HepG2 (cell line): Measurements from ENCODE around the gene CENPB. TPM values are rescaled to one million over a fixed set of nuclear protein-coding genes. Genes with fewer than 3 reads are reported as not detected.

Experiments
- ATAC-seq: fragments of 200-7000 bp; cut with Tn5 transposase; 3 replicates; pipeline ENCODE4 v1.9.1; 2020; ENCODE audit warnings: mild to moderate bottlenecking, moderate library complexity
- BruUV-seq: library from RNA; stranded (reverse); fragments of 400-500 nt; replicated peaks from 2 replicates; lab custom pipeline; 2021; lab: Mats Ljungman, UMichigan
- CTCF ChIA-PET: fragments of 300-600 bp; formaldehyde crosslinking; extraction: SDS; loops from one replicate; lab custom pipeline; 2021; ENCODE audit warnings: low total read pairs, inconsistent platforms, low intra/inter-chr PET ratio; lab: Yijun Ruan, JAX
- POLR2A ChIA-PET: fragments of 350-600 bp; sonication (Branson Sonifier 250); formaldehyde crosslinking; loops from one replicate; lab custom pipeline; 2020; ENCODE audit warnings: antibody characterized with exemption, inconsistent platforms; lab: Yijun Ruan, JAX
- DNase-seq: peaks from one replicate; pipeline ENCODE4 v3.0.0-alpha.2; 2015; ENCODE audit warnings: low spot score
- FAIRE-seq: peaks from 3 replicates; lab custom pipeline; 2011; peaks lifted over from hg19 to GRCh38; lab: Jason Lieb, UNC
- H2AFZ ChIP-seq: one replicate; pipeline ENCODE4 v1.6.1; 2011; ENCODE audit warnings: low read length, inconsistent platforms
- H3K27ac ChIP-seq: fragments of 300-600 bp; 3 replicates; pipeline ENCODE4 v1.8.0; 2011; ENCODE audit warnings: mixed run types, mild to moderate bottlenecking, mixed read lengths, low read length, inconsistent platforms; ENCODE audit not compliant: insufficient read depth; ENCODE audit errors: extremely low read length
- H3K27me3 ChIP-seq, 2 experiments: fragments of 200-600 bp in 1 of 2; 2 replicates in 1 of 2; 3 replicates in 1 of 2; pipeline versions ENCODE4 v1.6.0 to v1.8.0; 2011; ENCODE audit warnings: low read length in 2 of 2, mild to moderate bottlenecking in 2 of 2, moderate library complexity in 2 of 2, inconsistent platforms in 1 of 2; ENCODE audit not compliant: insufficient read depth in 2 of 2, control insufficient read depth in 1 of 2
- H3K36me3 ChIP-seq, 2 experiments: fragments of 200-600 bp in 1 of 2; replicated peaks in 1 of 2; 2 replicates in 1 of 2; 3 replicates in 1 of 2; pipeline versions ENCODE4 v1.5.1 to v1.8.0; 2011; ENCODE audit warnings: low read length in 2 of 2, inconsistent platforms in 1 of 2; ENCODE audit not compliant: insufficient read depth in 2 of 2, control insufficient read depth in 1 of 2
- H3K4me1 ChIP-seq: 2 replicates; pipeline ENCODE4 v1.5.1; 2012; ENCODE audit warnings: low read length, inconsistent platforms; ENCODE audit not compliant: insufficient read depth
- H3K4me2 ChIP-seq: 2 replicates; pipeline ENCODE4 v1.6.0; 2011; ENCODE audit warnings: low read depth, low read length, inconsistent platforms
- H3K4me3 ChIP-seq, 3 experiments: fragments of 200-600 bp in 1 of 3; sonication (generic), shearing (Covaris generic) in 1 of 3; replicated peaks in 1 of 3; 2 replicates each; pipeline ENCODE4 v1.5.1; 2011 to 2016; ENCODE audit warnings: low read length in 3 of 3, inconsistent platforms in 2 of 3, low read depth in 2 of 3, mild to moderate bottlenecking in 2 of 3, control low read depth in 1 of 3, mixed read lengths in 1 of 3; ENCODE audit not compliant: insufficient read depth in 1 of 3
- H3K79me2 ChIP-seq: one replicate; pipeline ENCODE4 v1.6.1; 2011; ENCODE audit warnings: low read length, inconsistent platforms; ENCODE audit not compliant: insufficient read depth
- H3K9ac ChIP-seq: 2 replicates; pipeline ENCODE4 v1.6.0; 2011; ENCODE audit warnings: mild to moderate bottlenecking, low read depth, low read length, inconsistent platforms; ENCODE audit not compliant: insufficient read depth
- H3K9me3 ChIP-seq: 2 replicates; pipeline ENCODE4 v1.5.1; 2012; ENCODE audit warnings: mild to moderate bottlenecking, low read length
- H4K20me1 ChIP-seq: 2 replicates; pipeline ENCODE4 v1.6.0; 2011; ENCODE audit warnings: inconsistent platforms, mild to moderate bottlenecking, low read length, moderate library complexity; ENCODE audit not compliant: insufficient read depth
- AHDC1 ChIP-seq: sonication (generic); formaldehyde crosslinking; IDR thresholded peaks from 2 replicates; pipeline ENCODE4 v1.5.1; 2020; ENCODE audit warnings: mild to moderate bottlenecking, missing genetic modification reagents, borderline replicate concordance
- ZBTB33 ChIP-seq: sonication (generic); formaldehyde crosslinking; IDR thresholded peaks from 2 replicates; pipeline ENCODE4 v1.4.0; 2020; ENCODE audit warnings: missing genetic modification reagents
- ZKSCAN1 ChIP-seq: fragments of 150-350 bp; IDR thresholded peaks from 2 replicates; pipeline ENCODE4 v1.6.1; 2014; ENCODE audit warnings: low read length
- ZNF460 ChIP-seq: sonication (generic); formaldehyde crosslinking; IDR thresholded peaks from 2 replicates; pipeline ENCODE4 v1.5.1; 2020; ENCODE audit warnings: missing genetic modification reagents, mild to moderate bottlenecking, borderline replicate concordance
- ZNF713 ChIP-seq: sonication (generic); formaldehyde crosslinking; IDR thresholded peaks from 2 replicates; pipeline ENCODE4 v1.4.0; 2020; ENCODE audit warnings: mild to moderate bottlenecking, missing genetic modification reagents
- WGBS: methylation state at CpG from one replicate; pipeline ENCODE4 v1.1.6; 2017; ENCODE audit warnings: low lambda C conversion rate; 5-methylcytosine and 5-hydroxymethylcytosine counted together
- in situ Hi-C: cut with HindIII; loops from 2 replicates; pipeline ENCODE4 v1.10.0; 2017; ENCODE audit warnings: low pct_unique_long_range_greater_than_20kb; ENCODE audit not compliant: extremely low pct_ligation_motif_present
- intact Hi-C: fragments of 100-400 bp; cut with micrococcal nuclease; formaldehyde crosslinking; loops from one replicate; pipeline ENCODE4 v1.10.0; 2022; ENCODE audit not compliant: unreplicated experiment
- polyA plus RNA-seq, 8 experiments: library from polyadenylated mRNA; depleted of rRNA in 3 of 8; stranded (reverse) in 7 of 8; unstranded in 1 of 8; fragments of >200 nt; fragmentation: Illumina TruSeq in 4 of 8; extraction: Trizol in 4 of 8; gene quantifications; 2 replicates each; pipeline versions ENCODE4 v1.2.1 to v1.2.3, GENCODE V29; 2011 to 2016; ENCODE audit warnings: low read depth in 4 of 8, missing spikeins in 1 of 8, mixed read lengths in 1 of 8; ENCODE audit not compliant: insufficient read depth in 1 of 8
- total RNA-seq, 5 experiments: library from RNA; depleted of rRNA; stranded (reverse); fragments of >200 nt; fragmentation: Illumina TruSeq; extraction: Trizol; gene quantifications; 2 replicates each; pipeline ENCODE4 v1.2.3, GENCODE V29; 2016; ENCODE audit warnings: low read depth in 1 of 5
- TF ChIP-seq, protein P1 (sequence below): sonication (generic); formaldehyde crosslinking; IDR thresholded peaks from 2 replicates; pipeline ENCODE4 v1.4.0; 2020; ENCODE audit warnings: mild to moderate bottlenecking, low read depth, missing genetic modification reagents
- TF ChIP-seq, protein P2 (sequence below): sonication (generic); formaldehyde crosslinking; IDR thresholded peaks from 2 replicates; pipeline ENCODE4 v1.4.0; 2020; ENCODE audit warnings: missing genetic modification reagents

CENPB gene
- total and polyA plus RNA-seq, 2 of the 13 experiments (the other 11 are each of a cell fraction or from before 2014, with no cell fraction given), result 10.4 to 54.5 TPM

- TF ChIP-seq, protein P1, sequence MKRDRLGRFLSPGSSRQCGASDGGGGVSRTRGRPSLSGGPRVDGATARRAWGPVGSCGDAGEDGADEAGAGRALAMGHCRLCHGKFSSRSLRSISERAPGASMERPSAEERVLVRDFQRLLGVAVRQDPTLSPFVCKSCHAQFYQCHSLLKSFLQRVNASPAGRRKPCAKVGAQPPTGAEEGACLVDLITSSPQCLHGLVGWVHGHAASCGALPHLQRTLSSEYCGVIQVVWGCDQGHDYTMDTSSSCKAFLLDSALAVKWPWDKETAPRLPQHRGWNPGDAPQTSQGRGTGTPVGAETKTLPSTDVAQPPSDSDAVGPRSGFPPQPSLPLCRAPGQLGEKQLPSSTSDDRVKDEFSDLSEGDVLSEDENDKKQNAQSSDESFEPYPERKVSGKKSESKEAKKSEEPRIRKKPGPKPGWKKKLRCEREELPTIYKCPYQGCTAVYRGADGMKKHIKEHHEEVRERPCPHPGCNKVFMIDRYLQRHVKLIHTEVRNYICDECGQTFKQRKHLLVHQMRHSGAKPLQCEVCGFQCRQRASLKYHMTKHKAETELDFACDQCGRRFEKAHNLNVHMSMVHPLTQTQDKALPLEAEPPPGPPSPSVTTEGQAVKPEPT, result peak; percentile 85
- TF ChIP-seq, protein P2, sequence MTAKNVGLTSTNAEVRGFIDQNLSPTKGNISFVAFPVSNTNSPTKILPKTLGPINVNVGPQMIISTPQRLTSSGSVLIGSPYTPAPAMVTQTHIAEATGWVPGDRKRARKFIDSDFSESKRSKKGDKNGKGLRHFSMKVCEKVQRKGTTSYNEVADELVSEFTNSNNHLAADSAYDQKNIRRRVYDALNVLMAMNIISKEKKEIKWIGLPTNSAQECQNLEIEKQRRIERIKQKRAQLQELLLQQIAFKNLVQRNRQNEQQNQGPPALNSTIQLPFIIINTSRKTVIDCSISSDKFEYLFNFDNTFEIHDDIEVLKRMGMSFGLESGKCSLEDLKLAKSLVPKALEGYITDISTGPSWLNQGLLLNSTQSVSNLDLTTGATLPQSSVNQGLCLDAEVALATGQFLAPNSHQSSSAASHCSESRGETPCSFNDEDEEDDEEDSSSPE, result peak; percentile 92
Measured at GRCh38 chr20:3820048-3820900, 33.7 kb upstream of the CENPB start, which contains the start of gene AP5S1 (continued).

DNA sequence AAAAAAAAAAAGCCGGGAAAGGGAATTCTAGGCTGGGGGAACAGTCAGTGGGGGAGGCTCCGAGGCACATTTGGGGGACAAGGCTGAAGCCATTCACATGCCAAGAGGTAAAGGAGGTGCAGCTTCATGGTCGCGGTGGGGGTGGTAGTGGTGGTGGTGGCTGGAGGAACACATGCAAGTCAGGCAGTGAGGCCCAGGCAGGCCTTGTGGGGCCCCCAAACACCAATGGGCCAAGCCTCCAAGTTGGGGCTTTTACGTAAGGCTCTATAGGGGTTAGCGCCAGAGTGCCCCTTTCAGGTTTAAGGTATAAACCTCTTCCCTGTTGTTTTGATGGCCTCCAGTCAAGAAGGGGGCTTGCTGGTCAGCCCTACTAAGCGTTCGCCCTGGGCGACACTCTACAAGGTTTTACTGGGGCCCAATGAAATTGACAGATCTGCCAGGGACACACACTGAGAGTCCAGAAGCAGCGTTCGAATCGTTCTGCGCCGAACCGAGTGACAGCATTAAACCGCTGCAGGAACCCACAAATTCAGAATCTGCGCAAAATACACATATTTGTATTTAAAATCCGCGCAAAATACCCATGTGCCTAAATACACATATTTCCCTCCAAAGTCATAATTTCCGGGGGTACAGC is 33.0 kb upstream of the CENPB start:
- H4K20me1 ChIP-seq, result no peaks in the 10 kb centered on the region
- peaks cover 6 to 20% of the 10 kb centered on the region in 2 experiments for H3K36me3 ChIP-seq
- ATAC-seq, result no peak
- in situ Hi-C loops (loop anchor here (5.0 kb wide), 1 partner anchor 37 kb away; the partner anchor contains the start of gene SPEF1), intact Hi-C loops (loop anchor here (1.0 to 2.0 kb wide), 4 partner anchors 21 to 69 kb away; partner anchors contain the start of genes MAVS and PANK2)
- DNase-seq, result no peak
- H3K27me3 ChIP-seq, result peaks cover 3 to 10% of the 10 kb centered on the region in 2 experiments; a peak in 3 of 5 replicates
- peak overlapping the region; percentile 87 for H3K4me2 ChIP-seq
- FAIRE-seq, result no peak
- H2AFZ ChIP-seq, result no peak overlapping the region
- CTCF ChIA-PET, result interaction anchor here (1.2 to 4.6 kb wide), 7 partner anchors 22 to 70 kb away, joined by 3 to 119 read pairs (median 7); partner anchors contain the start of genes CENPB and SPEF1
- peak overlapping the region; percentile 96 for H3K27ac ChIP-seq
- WGBS, result 61% methylated on average over 20 of the region's 20 CpGs
- H3K4me3 ChIP-seq, result peak overlapping the region; percentile 91 to 95 (median 94)
- H3K9me3 ChIP-seq, result no peaks in the 10 kb centered on the region
- POLR2A ChIA-PET, result interaction anchor here (0.6 to 4.8 kb wide), 28 partner anchors 7 to 1152 kb away, joined by 3 to 134 read pairs (median 8); partner anchors contain the start of genes ADISSP, CDC25B, CENPB and MAVS
- peaks cover 12% of the 10 kb centered on the region for H3K79me2 ChIP-seq
- H3K9ac ChIP-seq, result peak overlapping the region; percentile 99
- BruUV-seq, result TSS peak; percentile 90
- H3K4me1 ChIP-seq, result peaks cover 32% of the 10 kb centered on the region
- TF ChIP-seq AHDC1 (peak; percentile 62; the same call in 1 of the 2 replicates), ZBTB33 (CRISPR knock-in tag) (0 out of 2 replicates have a peak, but pooled peaks have one; percentile 10), ZKSCAN1 (peak; percentile 95), ZNF460 (CRISPR knock-in tag) (0 out of 2 replicates have a peak, but pooled peaks have one; percentile 25), ZNF713 (CRISPR knock-in tag) (no peak)
